ENCODE results near the gene PHYHD1. TPM values are rescaled to one million over a fixed set of nuclear protein-coding genes. Genes with fewer than 3 reads are reported as not detected.
"Not testable (repeated sequence)": the region's sequence is repeated elsewhere in the genome, so short reads cannot be mapped to it uniquely, and the experiment has no call there.

The PHYHD1 gene
- total RNA-seq, 1 experiment from 2014 or later: not detected

DNA sequence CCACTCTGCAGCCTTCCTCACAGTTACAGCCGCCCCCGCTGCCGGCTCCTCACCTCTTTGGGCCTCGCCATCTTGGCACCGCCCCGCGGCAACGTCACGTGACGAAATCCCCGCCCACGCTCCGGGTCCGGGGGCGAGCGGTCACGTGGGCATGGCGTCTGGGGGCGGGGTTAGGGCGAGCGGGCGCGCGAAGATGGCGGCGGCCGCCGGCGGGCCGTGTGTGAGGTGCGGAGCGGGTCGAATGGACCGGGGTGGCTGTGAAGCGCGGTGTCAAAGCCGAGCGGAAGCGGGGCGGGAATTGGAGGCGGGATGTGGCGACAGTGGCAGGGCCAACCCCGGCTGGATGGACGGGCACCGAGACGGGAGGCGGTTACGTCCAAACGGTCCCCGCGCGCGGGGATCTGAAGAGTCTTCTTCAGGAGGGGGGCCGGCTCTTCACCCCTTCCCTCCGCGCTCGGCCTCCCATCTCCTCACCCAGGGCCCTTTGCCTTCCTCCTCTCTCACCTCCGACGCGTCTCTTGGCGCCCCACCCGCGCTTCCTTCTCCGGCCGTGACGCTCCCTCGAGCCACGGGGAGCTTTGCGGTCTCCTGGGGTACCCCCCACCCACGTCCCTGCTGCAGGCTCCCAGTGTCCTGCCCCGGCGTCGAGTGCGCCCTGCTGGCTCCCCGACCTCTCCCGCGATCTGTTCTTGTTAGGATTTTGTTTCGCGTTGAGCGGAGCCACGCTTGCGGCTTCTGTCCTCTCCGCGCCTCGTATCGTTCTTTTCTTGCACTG, 26.9 kb downstream of the PHYHD1 start, which contains the start of the genes DOLK and NUP188:
TSS of gene DOLK (minus strand) at position 77 of the 775 bp plus-strand sequence. CDS start 300 bp downstream, outside the sequence.
TSS of gene NUP188 (plus strand) at position 173 of the 775 bp plus-strand sequence. CDS start at position 194, 21 bp downstream.
- peak; percentile 91 for DNase-seq (ENCODE audit: extremely low read depth, low read depth)

DNA sequence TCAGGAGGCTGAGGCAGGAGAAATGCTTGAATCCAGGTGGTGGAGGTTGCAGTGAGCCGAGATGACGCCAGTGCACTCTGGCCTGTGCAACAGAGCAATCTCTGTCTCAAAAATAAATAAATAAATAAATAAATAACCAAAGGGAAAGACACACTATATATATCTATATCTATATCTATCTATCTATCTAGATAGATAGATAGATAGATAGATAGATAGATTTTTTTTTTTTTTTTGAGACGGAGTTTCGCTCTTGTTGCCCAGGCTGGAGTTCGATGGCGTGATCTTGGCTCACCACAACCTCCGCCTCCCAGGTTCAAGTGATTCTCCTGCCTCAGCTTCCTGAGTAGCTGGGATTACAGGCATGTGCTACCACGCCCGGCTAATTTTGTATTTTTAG, 40.6 kb downstream of the PHYHD1 start:
- DNase-seq (ENCODE audit: extremely low read depth, low read depth): not testable (repeated sequence)

DNA sequence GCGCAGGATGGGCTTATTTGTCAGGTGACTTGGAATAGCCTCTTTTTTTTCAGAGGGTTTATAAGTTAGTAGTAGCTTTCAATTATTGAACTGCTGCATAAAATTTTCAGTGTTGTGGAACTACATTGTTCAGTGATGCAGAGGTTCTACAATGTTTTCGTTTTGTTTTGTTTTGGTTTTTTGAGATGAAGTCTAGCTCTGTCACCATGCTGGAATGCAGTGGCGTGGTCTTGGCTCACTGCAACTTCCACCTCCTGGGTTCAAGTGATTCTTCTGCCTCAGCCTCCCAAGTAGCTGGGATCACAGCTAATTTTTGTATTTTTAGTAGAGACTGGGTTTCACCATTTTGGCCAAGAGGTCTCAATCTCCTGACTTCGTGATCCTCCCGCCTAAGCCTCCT, 48.7 kb downstream of the PHYHD1 start:
- no peak for DNase-seq (ENCODE audit: extremely low read depth, low read depth)

DNA sequence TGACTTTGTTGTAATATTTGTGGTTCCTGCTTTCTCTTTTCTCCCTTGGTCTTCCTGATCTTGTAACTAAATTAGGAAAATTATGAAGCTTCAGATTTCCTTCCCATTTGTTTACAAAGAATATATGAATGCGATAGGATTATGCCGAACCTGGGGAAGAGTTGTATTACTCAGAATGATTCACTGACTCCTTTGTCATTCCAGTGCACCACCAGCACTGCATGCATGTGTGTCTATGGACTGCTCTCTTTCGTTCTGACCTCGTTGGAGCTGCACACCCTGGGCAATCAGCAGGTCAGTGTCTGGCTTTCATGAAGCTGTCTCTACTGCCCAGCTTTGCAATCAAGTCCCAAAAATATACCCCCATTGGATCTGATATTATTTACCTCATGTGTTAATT, 52.2 kb downstream of the PHYHD1 start:
- DNase-seq (ENCODE audit: extremely low read depth, low read depth): no peak

DNA sequence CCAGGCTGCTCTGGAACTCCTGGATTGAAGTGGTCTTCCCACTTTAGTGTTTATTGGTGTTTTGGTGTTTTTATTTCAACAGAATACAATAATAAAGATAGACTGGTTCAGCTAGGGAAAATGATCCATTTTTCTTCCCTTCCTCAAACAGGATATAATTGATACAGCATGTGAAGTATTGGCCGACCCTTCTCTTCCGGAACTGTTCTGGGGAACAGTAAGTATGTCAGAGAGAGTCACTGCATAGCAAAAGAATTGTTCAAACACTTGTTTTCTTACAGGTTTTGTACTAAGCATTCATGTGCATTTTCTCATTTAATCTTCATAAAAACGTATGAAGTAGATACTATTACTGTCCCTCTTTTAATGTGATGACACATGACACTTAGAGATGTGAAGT, 58.3 kb downstream of the PHYHD1 start:
- DNase-seq (ENCODE audit: extremely low read depth, low read depth): no peak

DNA sequence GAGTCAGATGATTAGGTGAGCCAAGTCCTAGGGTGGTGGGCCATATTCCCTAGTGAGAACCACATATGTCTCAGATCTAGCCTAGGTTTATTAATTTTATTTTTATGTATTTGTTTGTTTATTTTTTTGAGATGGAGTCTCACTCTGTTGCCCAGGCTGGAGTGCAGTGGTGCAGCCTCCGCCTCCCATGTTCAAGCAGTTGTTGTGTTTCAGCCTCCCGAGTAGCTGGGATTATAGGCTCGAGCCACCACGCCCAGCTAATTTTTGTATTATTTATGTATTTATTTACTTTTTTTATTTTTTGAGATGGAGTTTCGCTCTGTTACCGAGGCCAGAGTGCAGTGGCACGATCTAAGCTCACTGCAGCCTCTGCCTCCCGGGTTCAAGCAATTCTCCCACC, 62.8 kb downstream of the PHYHD1 start:
- DNase-seq (ENCODE audit: extremely low read depth, low read depth): no peak

DNA sequence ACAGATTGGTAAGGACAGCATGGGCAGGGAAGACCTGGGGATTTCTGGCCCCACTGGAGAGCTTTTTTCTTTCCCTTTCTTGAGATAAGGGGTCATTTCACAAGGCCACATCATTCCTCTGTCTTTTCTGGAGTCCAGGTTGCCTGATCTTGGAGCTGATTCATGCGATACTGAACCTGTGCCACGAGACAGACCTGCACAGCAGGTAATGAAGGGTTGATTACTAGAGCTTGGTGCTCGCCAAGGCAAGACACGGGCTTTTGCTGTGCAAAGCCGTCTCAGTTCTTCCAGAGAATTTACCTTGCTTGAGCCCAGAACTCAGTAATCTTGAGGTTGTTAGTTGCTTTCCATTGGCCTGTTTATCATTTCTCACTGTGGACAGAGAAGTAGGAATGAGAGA, 65.9 kb downstream of the PHYHD1 start:
- DNase-seq (ENCODE audit: extremely low read depth, low read depth): no peak

DNA sequence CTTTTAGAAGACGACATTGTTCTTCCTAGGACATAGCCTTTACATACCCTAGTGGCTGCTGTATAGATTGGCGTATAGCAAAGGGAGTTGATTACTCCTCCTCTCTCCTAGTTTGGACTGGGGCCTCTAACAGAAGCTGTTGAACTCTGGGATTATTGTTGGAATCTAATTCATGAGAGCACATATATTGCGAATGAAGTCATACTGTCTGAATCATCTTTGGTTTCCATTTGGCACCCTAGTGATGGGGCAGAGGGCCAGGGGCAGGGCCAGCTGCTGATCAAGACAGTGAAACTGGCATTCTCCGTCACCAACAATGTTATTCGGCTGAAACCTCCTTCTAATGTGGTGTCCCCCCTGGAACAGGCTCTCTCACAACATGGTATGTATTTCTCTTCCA, 67.0 kb downstream of the PHYHD1 start:
- DNase-seq (ENCODE audit: extremely low read depth, low read depth): no peak

Other genes with a start within 250 kb of the PHYHD1 start
- gene SET, start 231.8 kb upstream of the PHYHD1 start, total RNA-seq (2014; rRNA removed; shearing (Covaris generic)): 863 and 882 TPM in 2 replicates
- gene PKN3, start 218.5 kb upstream of the PHYHD1 start, total RNA-seq (2014; rRNA removed; shearing (Covaris generic)): 5.9 and 7.4 TPM in 2 replicates
- gene ZDHHC12, start 196.9 kb upstream of the PHYHD1 start, total RNA-seq (2014; rRNA removed; shearing (Covaris generic)): 17.9 and 22.4 TPM in 2 replicates
- gene ZER1, start 149.1 kb upstream of the PHYHD1 start, total RNA-seq (2014; rRNA removed; shearing (Covaris generic)): 12.5 and 12.6 TPM in 2 replicates
- 12.9 and 13.5 TPM in 2 replicates for gene TBC1D13, start 133.7 kb upstream of the PHYHD1 start, total RNA-seq (2014; rRNA removed; shearing (Covaris generic))
- 27.2 and 34.9 TPM in 2 replicates for gene ENDOG, start 102.5 kb upstream of the PHYHD1 start, total RNA-seq (2014; rRNA removed; shearing (Covaris generic))
- 21.1 and 22.1 TPM in 2 replicates for gene SPOUT1, start 91.2 kb upstream of the PHYHD1 start, total RNA-seq (2014; rRNA removed; shearing (Covaris generic))
- gene KYAT1, start 39.0 kb upstream of the PHYHD1 start, total RNA-seq (2014; rRNA removed; shearing (Covaris generic)): 11.7 and 11.8 TPM in 2 replicates
- gene LRRC8A, start 38.8 kb upstream of the PHYHD1 start, total RNA-seq (2014; rRNA removed; shearing (Covaris generic)): 21.7 and 22.2 TPM in 2 replicates
- 18.3 and 20.6 TPM in 2 replicates for gene DOLK, start 26.6 kb downstream of the PHYHD1 start, total RNA-seq (2014; rRNA removed; shearing (Covaris generic))
- 42.5 and 47.7 TPM in 2 replicates for gene NUP188, start 26.7 kb downstream of the PHYHD1 start, total RNA-seq (2014; rRNA removed; shearing (Covaris generic))
- gene SH3GLB2, start 107.3 kb downstream of the PHYHD1 start, total RNA-seq (2014; rRNA removed; shearing (Covaris generic)): 26.9 and 28.9 TPM in 2 replicates
- gene MIGA2, start 115.6 kb downstream of the PHYHD1 start, total RNA-seq (2014; rRNA removed; shearing (Covaris generic)): 10.2 and 15.6 TPM in 2 replicates
- gene DOLPP1, start 160.1 kb downstream of the PHYHD1 start, total RNA-seq (2014; rRNA removed; shearing (Covaris generic)): 13.4 and 17.1 TPM in 2 replicates
- 27.2 and 32.5 TPM in 2 replicates for gene CRAT, start 189.8 kb downstream of the PHYHD1 start, total RNA-seq (2014; rRNA removed; shearing (Covaris generic))
- 82.9 and 88.2 TPM in 2 replicates for gene PTPA, start 190.4 kb downstream of the PHYHD1 start, total RNA-seq (2014; rRNA removed; shearing (Covaris generic))